ENCODE data around the gene TMEM183A. TPM values are rescaled to one million over a fixed set of nuclear protein-coding genes. Genes with fewer than 3 reads are reported as not detected.
A peak's percentile ranks its signal among the peaks of the same experiment; 100 is the strongest.

TMEM183A gene
- 75.8 and 88.2 TPM in 2 replicates for total RNA-seq (ENCODE audit: low replicate concordance)
- long read RNA-seq, transcript TMEM183A-201 (8 exons, 3,019 nt), result major isoform, 36 of 61 reads
- long read RNA-seq, partial matches to known transcripts, result 12 of 61 reads
- long read RNA-seq, other reads (novel, unspliced or antisense), result 13 of 61 reads

DNA sequence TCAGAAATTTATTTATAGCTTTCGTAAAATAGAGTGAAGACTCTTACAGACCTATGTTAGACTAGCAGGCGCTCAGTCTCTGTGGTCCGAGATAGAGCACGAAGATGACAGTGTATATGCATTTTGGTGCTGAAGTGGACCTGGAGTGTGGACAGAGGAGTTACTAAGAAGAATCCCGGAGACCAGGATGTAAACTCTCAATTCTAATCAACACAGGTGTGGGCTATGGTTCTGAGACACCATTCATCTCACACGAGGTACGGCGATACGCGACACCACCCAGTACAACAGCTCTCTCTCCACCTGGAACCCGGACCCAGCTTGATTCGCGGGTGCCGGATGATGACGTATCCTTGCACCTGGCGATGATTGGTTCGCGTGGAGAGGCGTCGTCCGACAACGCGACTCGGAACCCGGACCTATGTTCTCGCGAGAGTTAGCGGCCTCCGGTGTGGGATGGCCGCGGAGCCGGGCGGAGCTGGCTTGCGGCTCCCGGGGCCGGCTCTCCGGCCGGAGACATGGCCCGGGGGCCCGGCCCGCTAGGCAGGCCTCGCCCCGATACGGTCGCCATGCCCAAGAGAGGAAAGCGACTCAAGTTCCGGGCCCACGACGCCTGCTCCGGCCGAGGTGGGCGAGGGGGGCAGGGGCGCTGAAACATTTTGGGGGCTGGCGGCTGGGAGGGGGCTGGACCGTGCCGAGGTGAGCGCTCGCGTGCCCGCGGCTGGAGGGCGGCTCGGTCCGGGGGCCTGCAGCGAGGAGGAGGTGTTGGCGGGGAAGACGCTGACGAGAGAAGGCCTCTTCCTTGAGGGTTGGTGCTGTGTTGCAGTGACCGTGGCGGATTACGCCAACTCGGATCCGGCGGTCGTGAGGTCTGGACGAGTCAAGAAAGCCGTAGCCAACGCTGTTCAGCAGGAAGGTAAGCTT, at the start of gene TMEM183A:
TSS of gene TMEM183A (plus strand) at position 427 of the 924 bp plus-strand sequence. CDS start at position 519, 92 bp downstream.
- TF ChIP-seq, protein P1, sequence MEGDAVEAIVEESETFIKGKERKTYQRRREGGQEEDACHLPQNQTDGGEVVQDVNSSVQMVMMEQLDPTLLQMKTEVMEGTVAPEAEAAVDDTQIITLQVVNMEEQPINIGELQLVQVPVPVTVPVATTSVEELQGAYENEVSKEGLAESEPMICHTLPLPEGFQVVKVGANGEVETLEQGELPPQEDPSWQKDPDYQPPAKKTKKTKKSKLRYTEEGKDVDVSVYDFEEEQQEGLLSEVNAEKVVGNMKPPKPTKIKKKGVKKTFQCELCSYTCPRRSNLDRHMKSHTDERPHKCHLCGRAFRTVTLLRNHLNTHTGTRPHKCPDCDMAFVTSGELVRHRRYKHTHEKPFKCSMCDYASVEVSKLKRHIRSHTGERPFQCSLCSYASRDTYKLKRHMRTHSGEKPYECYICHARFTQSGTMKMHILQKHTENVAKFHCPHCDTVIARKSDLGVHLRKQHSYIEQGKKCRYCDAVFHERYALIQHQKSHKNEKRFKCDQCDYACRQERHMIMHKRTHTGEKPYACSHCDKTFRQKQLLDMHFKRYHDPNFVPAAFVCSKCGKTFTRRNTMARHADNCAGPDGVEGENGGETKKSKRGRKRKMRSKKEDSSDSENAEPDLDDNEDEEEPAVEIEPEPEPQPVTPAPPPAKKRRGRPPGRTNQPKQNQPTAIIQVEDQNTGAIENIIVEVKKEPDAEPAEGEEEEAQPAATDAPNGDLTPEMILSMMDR (conservative IDR thresholded peaks at IDR 0.05), result no peak
- Mint-ChIP-seq H3K4me1 (ENCODE audit: unreplicated experiment) (peaks cover 14% of the 10 kb centered on the region), H3K27ac (peak within 1 kb of the TSS; percentile 100), H3K36me3 (peaks cover 8% of the 10 kb centered on the region), H3K27me3 (no peaks in the 10 kb centered on the region), H3K9me3 (no peaks in the 10 kb centered on the region), H3K4me3 (peak within 1 kb of the TSS; percentile 97)
- DNase-seq (ENCODE audit: extremely low spot score, unreplicated experiment), result peak; percentile 96

DNA sequence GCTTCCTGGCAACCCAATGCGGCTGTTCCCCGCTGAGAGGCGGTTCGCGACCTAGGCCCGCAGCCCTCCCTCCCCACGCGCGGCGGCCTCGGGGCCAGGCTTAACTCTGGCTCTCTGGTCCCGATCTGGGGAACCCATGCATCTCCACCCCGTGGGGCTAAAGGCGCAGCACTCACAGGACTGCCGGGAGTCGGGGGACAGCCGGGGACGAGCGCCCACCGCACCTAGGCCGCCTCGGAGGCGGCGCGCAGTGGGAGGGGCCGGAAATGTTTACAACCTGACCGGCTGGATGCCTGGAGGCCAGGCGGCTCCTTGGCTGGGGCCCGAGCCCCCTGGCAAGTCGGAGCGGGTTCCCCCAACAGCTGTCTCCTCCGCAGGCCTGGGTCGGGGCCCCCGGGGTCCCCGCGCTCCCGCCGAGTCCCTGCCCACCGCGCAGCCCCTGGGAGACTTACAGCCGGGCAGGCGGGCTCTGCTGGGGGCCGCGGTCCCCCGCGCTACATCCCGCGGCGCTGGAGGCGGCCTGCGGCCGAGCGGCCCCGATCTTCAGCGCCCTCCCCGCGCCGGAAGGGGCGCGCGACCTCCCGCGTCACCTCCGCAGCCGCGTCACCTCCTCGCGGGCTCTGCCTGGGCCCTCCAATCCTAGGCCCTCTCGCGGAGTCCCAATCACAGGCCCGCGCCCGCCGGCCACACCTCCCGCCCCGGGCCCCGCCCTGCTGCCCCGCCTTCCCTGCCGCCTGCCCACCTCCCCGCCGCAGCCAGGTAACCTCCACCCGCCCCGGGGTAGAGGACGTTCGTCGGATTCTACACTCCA, 49.2 kb upstream of the TMEM183A start, which contains the start of gene ADIPOR1:
TSS of gene ADIPOR1 (minus strand) at position 580 of the 811 bp plus-strand sequence. CDS start 7,242 bp downstream, outside the sequence.
- H3K27me3 Mint-ChIP-seq, result no peaks in the 10 kb centered on the region
- peak; percentile 93 for DNase-seq (ENCODE audit: extremely low spot score, unreplicated experiment)
- TF ChIP-seq, protein P1 (conservative IDR thresholded peaks at IDR 0.05), result peak; percentile 51
- peaks cover 35% of the 10 kb centered on the region for H3K4me1 Mint-ChIP-seq (ENCODE audit: unreplicated experiment)
- H3K9me3 Mint-ChIP-seq, result no peaks in the 10 kb centered on the region
- peak within 1 kb of the TSS; percentile 94 for H3K27ac Mint-ChIP-seq
- H3K36me3 Mint-ChIP-seq, result peaks cover 9% of the 10 kb centered on the region
- H3K4me3 Mint-ChIP-seq, result peak within 1 kb of the TSS; percentile 88

- Mint-ChIP-seq H3K27me3 (no peaks in the 10 kb centered on the region), H3K9me3 (no peaks in the 10 kb centered on the region), H3K27ac (peak overlapping the region; percentile 92), H3K4me1 (ENCODE audit: unreplicated experiment) (peaks cover 34% of the 10 kb centered on the region), H3K4me3 (peak overlapping the region; percentile 88), H3K36me3 (peaks cover 11% of the 10 kb centered on the region)
- TF ChIP-seq, protein P1 (conservative IDR thresholded peaks at IDR 0.05), result no peak
- DNase-seq (ENCODE audit: extremely low spot score, unreplicated experiment), result no peak
Measured at GRCh38 chr1:202958544-202959275, 48.5 kb upstream of the TMEM183A start.

GRCh38 chr1:202959276-202959620, 47.9 kb upstream of the TMEM183A start:
- Mint-ChIP-seq H3K4me1 (ENCODE audit: unreplicated experiment) (peaks cover 29% of the 10 kb centered on the region), H3K9me3 (no peaks in the 10 kb centered on the region), H3K4me3 (peak overlapping the region; percentile 88), H3K36me3 (peaks cover 8% of the 10 kb centered on the region), H3K27me3 (no peaks in the 10 kb centered on the region), H3K27ac (peak overlapping the region; percentile 92)
- DNase-seq (ENCODE audit: extremely low spot score, unreplicated experiment), result no peak
- TF ChIP-seq, protein P1 (conservative IDR thresholded peaks at IDR 0.05), result no peak
